Muscle layer of colon (tissue), 2 donors: ENCODE results near the gene MSI2.

ENCODE experiments used
- H3K27ac ChIP-seq: one replicate; pipeline ENCODE4 v1.7.0; 2013; ENCODE audit warnings: low read depth, mild to moderate bottlenecking, low read length, moderate library complexity
- H3K27me3 ChIP-seq, 2 donors: one replicate each; pipeline ENCODE4 v1.7.0; 2013; ENCODE audit warnings: low read length in 2 of 2, mild to moderate bottlenecking in 2 of 2; ENCODE audit not compliant: insufficient read depth in 2 of 2, control insufficient read depth in 1 of 2
- H3K36me3 ChIP-seq: one replicate; pipeline ENCODE4 v1.7.0; 2013; ENCODE audit warnings: mild to moderate bottlenecking, low read length; ENCODE audit not compliant: insufficient read depth
- H3K4me1 ChIP-seq: one replicate; pipeline ENCODE4 v1.7.0; 2013; ENCODE audit warnings: mild to moderate bottlenecking, low read length; ENCODE audit not compliant: insufficient read depth
- H3K4me3 ChIP-seq, 2 donors: one replicate each; pipeline ENCODE4 v1.7.0; 2013; ENCODE audit warnings: low read length in 2 of 2, low read depth in 1 of 2, mild to moderate bottlenecking in 1 of 2, moderate library complexity in 1 of 2
- H3K9ac ChIP-seq: one replicate; pipeline ENCODE4 v1.7.0; 2013; ENCODE audit warnings: low read length
- H3K9me3 ChIP-seq: one replicate; pipeline ENCODE4 v1.7.0; 2013; ENCODE audit warnings: mild to moderate bottlenecking, low read length
- donor health status: abdominal sarcoma.
- donor health status: Adenocarcinoma of cecum.

Gene MSI2

DNA sequence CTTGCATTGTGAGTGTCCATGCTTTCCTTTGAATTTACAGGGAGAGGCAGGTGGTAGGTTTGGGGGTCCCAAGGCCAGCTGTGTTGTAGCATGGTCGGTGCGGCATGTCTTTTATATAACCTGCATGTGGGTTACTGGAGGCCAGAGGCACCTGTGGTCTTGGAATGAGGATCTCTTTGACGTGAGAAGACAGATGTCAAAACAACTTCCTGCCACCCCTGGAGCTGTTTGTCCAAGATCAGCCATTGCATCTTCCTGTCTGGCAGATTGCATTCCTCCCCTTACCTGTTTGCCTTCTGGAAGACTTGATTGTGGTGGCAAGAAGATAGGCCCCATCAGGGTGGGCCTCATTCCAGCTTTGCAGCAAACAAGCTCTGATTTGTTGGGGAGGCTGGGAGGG is 175.1 kb downstream of the MSI2 start:
- no peaks in the 10 kb centered on the region for H3K27me3 ChIP-seq
- H3K36me3 ChIP-seq = no peaks in the 10 kb centered on the region
- H3K9ac ChIP-seq = no peak overlapping the region
- H3K27ac ChIP-seq = no peak overlapping the region
- H3K9me3 ChIP-seq = no peaks in the 10 kb centered on the region
- no peak overlapping the region for H3K4me3 ChIP-seq
- no peaks in the 10 kb centered on the region for H3K4me1 ChIP-seq

DNA sequence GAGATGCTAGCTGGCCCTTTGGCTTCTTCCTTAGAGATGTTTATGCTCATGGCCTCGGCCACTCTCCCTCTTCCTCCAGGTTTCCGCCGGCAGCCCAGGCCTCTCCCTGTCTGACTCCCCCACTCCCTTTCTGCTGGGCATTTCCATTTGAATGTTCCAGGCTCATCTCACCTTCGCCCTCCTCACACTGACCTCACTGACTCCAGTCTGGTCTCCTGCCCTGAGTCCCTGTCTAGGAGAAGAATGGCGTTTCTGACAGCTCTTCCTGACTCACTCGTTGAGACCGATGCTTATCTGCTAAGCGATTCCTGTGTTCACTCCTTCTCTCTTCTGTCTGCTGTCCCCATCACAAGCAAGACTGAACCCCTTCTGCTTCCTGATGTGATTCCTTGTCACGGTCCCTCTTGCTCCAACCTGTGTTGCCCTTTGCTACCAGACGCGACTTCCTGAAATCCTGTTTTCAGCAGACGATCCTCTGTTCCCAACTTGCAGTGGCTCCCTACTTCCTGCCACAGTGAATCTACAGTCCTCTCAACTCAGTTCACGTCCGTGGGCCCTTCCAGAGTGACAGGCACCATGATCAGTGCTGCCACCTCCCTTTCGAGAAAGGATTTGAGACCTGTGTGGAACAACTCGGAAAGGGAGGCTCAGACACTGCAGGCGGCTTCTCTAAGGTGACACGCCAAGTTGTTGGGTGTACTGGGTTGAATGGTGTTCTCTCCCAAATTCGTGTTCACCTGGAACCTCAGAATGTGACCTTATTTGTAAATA is 176.4 kb downstream of the MSI2 start:
- no peaks in the 10 kb centered on the region for H3K27me3 ChIP-seq
- H3K4me1 ChIP-seq = no peaks in the 10 kb centered on the region
- H3K4me3 ChIP-seq = no peak overlapping the region
- no peak overlapping the region for H3K9ac ChIP-seq
- H3K36me3 ChIP-seq = no peaks in the 10 kb centered on the region
- H3K9me3 ChIP-seq = no peaks in the 10 kb centered on the region
- H3K27ac ChIP-seq = no peak overlapping the region

DNA sequence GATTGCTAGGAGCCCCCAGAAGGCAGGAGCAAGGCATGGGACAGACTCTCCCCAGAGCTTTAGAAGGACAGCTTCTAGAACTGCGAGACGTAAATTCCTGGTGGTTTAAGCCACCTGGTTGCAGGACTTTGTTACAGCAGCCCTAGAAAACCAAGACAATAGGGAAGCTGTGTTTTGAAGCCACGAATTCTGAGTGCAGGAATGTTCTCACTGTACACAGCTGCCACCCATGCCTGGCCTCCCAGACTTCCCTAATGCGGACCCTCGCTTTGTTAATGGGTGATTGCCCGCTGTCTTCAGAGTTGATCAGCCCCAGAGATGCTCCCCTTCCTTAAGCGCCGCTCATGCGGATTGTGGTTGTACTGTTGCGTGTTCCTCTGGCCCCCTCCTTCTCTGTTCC is 177.1 kb downstream of the MSI2 start:
- Histone ChIP-seq H3K4me3 (no peak overlapping the region), H3K9ac (no peak overlapping the region), H3K27me3 (no peaks in the 10 kb centered on the region), H3K36me3 (no peaks in the 10 kb centered on the region), H3K4me1 (no peaks in the 10 kb centered on the region), H3K27ac (no peak overlapping the region), H3K9me3 (no peaks in the 10 kb centered on the region)

DNA sequence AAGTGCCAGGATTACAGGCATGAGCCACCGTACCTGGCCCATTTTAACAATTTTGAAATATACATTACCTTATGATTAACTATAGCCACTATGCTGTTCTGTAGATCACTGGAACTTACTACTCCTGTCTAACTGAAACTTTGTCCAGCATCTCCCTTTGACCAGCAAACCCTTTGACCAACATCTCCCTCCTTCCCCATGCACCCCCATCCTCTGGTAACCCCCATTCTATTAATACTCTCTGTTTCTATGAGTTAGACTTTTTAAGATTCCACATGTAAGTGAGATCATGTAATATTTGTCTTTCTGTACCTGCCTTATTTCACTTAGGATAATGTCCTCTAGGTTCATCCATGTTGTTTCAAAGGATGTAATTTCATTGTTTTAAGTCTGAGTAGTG is 178.0 kb downstream of the MSI2 start:
- no peaks in the 10 kb centered on the region for H3K9me3 ChIP-seq
- H3K4me1 ChIP-seq = no peaks in the 10 kb centered on the region

DNA sequence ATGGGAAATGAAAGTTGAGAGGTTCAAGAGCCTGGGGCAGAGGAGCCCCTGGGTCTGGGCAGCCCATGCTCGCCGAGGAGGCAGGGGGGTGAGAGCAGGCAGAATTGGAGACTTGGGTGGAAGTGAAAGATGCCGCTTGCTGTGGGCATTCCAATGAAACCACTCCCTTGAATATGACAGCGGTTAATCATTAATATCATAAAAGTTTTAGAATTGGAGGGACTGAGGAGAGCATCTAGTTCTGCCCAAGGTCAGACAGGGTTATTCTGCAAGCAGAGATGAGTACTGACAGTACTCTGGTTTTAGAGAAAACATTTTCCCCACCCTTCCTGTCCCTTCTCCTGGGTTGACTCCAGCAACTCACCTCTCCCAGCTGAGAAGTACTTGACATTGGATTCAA is 180.2 kb downstream of the MSI2 start:
- no peak overlapping the region for H3K27ac ChIP-seq
- H3K36me3 ChIP-seq = no peaks in the 10 kb centered on the region
- H3K27me3 ChIP-seq = no peaks in the 10 kb centered on the region
- H3K4me3 ChIP-seq = no peak overlapping the region
- no peak overlapping the region for H3K9ac ChIP-seq
- peaks cover 19% of the 10 kb centered on the region for H3K4me1 ChIP-seq
- H3K9me3 ChIP-seq = no peaks in the 10 kb centered on the region

More for the DNA sequence above, 178.0 kb downstream of the MSI2 start:
- Histone ChIP-seq H3K4me3 (no peak overlapping the region), H3K9ac (no peak overlapping the region), H3K27ac (no peak overlapping the region), H3K27me3 (no peaks in the 10 kb centered on the region), H3K36me3 (no peaks in the 10 kb centered on the region)

DNA sequence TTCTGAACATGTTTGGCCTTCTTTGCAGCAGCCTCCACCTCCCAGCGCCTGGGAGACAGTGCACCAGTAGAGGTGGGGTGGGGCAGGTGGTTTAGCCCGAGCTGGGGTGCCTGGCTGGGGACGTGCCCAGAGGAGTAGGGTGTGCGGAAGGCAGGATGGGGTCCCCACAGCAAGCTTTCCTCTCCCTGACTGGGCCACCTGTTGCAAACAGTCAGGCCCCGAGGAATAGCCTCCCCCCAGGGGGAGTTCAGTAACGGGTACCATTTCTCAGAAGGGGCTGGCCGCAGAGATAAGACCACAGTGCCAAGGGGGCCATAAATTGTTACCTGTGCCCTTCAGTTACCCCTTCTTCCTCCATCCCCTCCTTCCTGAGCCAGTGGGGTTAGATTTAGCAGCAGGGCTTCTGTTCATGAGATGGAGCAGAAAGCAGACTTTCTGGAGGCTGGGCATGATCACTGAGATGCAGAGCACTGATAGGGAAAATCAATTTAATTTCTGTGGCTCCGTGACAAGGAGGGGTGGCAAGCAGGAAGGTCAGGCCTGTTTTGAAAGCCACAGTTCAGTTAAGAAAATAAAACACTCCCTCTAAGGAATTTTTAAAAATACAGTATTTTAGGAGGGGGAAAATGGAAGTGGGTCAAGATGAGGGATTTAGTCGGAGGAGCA is 181.9 kb downstream of the MSI2 start:
- Histone ChIP-seq H3K9me3 (no peaks in the 10 kb centered on the region), H3K4me1 (peaks cover 19% of the 10 kb centered on the region), H3K9ac (no peak overlapping the region), H3K36me3 (no peaks in the 10 kb centered on the region), H3K27ac (no peak overlapping the region), H3K27me3 (no peaks in the 10 kb centered on the region), H3K4me3 (no peak overlapping the region)

DNA sequence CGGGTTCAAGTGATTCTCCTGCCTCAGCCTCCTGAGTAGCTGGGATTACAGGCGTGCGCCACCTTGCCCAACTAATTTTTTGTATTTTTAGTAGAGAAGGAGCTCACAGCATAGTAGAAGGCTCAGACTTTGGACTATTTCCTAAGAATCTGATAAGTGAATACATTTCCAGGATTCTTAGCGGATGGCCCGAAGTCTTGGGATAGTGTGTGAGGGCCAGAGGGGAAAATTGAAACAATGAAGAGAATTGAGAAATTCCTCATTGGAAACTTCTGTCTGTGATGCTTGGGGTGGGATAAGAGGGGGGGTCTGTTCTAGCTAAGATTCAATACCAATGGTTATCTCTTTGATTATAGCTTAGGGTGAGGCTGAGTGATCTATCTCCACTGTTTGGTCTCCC is 183.3 kb downstream of the MSI2 start:
- H3K4me1 ChIP-seq = peaks cover 19% of the 10 kb centered on the region
- no peaks in the 10 kb centered on the region for H3K36me3 ChIP-seq
- no peak overlapping the region for H3K27ac ChIP-seq
- no peaks in the 10 kb centered on the region for H3K9me3 ChIP-seq
- H3K27me3 ChIP-seq = no peaks in the 10 kb centered on the region
- H3K9ac ChIP-seq = no peak overlapping the region
- H3K4me3 ChIP-seq = no peak overlapping the region

DNA sequence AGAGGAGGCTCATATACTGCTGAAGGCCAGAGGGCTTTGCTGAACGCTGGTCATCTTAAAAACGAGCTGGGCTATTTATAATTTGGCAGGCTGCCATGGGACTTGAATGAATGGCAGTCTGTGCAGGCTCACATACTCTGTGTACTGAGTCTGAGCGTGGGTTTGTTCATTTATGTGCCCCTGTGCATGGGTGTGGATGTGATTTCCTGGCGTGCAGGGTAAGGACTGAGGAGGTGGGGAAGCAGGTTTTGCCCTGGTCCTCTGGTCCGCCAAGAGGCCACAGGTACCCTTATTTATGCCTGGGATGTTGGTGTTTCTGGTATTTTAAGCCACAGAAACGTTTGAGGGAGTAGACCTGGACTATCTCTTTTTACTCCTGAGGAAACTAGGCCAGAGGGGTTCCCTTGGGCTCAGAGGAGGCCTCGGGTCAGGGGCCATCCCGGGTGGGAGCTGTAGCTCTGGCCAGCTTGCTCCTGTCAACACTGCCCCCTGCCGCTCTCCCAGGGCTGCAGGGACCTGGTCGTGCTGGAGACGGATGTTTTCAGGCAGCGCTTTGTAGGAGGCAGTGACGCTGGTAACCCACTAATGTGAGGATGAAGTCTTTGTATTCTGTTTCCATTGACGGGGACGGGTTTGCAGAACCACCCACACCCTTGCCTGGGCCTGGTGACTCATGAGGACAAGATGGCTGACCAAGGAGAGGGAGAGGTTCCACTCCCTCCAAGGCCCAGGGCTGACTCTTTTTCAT is 184.4 kb downstream of the MSI2 start:
- H3K9ac ChIP-seq = no peak overlapping the region
- peaks cover 19% of the 10 kb centered on the region for H3K4me1 ChIP-seq
- no peaks in the 10 kb centered on the region for H3K27me3 ChIP-seq
- no peaks in the 10 kb centered on the region for H3K36me3 ChIP-seq
- H3K4me3 ChIP-seq = no peak overlapping the region
- no peaks in the 10 kb centered on the region for H3K9me3 ChIP-seq
- H3K27ac ChIP-seq = no peak overlapping the region

DNA sequence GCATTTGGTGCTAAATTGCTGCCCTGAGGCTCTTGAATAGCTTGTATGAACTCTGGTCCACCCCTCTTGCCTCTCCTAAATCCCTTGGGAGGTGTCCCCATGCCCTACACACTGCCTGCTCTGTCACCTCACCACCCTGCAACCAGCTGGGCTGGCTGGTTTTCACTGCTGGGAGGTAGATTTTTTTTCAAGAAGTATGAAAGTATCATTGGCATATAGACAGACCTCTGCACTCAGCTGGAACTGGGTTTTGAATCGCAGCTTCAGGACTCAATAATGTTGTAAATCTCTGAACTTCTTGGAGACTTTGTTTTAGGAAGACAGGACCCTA is 184.9 kb downstream of the MSI2 start:
- no peaks in the 10 kb centered on the region for H3K9me3 ChIP-seq
- no peak overlapping the region for H3K27ac ChIP-seq
- no peaks in the 10 kb centered on the region for H3K27me3 ChIP-seq
- peaks cover 19% of the 10 kb centered on the region for H3K4me1 ChIP-seq
- H3K9ac ChIP-seq = no peak overlapping the region
- no peaks in the 10 kb centered on the region for H3K36me3 ChIP-seq
- no peak overlapping the region for H3K4me3 ChIP-seq

DNA sequence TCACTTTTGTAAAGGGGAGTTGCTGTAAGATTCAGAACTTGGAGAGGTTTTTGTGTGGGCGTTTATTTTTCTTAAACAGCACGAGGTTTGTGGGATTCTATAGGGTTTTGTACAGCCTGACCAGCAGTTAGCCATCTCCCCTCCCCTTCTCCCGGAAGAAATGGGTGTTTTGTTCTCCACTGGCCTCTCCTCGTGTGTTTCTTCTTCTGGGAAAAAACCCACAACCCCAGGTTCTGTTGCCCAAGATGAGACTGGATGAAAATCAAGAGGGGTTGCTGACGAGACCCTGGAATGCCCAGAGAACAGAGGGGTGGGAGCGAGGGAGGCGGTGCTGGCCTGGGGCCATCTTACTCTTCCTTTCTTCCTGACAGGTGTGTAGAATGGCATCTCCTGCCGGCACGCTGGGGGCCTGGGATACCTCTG is 186.1 kb downstream of the MSI2 start:
- Histone ChIP-seq H3K4me3 (no peak overlapping the region), H3K9ac (no peak overlapping the region), H3K9me3 (no peaks in the 10 kb centered on the region), H3K27me3 (no peaks in the 10 kb centered on the region), H3K36me3 (no peaks in the 10 kb centered on the region), H3K4me1 (peaks cover 19% of the 10 kb centered on the region), H3K27ac (no peak overlapping the region)

DNA sequence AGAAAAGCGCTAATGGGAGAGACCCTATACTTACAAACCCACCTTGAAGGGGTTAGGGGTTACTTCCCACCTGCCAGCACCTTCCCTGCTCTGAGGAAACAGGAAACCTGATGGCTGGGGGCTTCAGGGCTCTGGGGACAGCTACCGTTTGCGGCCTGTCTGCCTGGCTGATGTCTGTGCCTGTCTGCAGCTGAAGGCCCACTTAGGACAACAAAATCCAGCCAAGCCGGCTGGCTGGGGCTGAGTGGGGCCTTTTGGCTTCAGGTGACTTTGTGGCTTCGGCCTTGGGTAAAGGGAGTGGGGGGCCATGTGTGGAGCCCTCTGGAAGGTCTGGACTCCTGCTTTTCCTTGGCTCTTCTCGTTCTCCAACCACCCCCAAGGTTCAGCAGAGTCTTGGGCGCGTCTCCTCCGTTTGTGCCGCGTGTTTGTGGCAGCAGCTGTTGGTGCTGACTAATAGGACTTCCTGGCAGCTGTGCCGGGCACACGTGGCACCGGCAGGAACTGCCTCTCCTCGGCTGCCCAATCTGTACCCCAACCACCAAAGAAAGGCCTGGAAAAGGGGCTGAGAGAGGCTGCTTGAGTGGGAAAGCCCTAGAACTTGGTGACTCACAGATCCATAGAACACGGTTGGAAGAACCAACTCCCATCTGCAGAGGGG is 186.7 kb downstream of the MSI2 start:
- H3K36me3 ChIP-seq = no peaks in the 10 kb centered on the region
- H3K9me3 ChIP-seq = no peaks in the 10 kb centered on the region
- H3K4me1 ChIP-seq = peaks cover 19% of the 10 kb centered on the region
- no peak overlapping the region for H3K27ac ChIP-seq
- no peaks in the 10 kb centered on the region for H3K27me3 ChIP-seq
- H3K9ac ChIP-seq = no peak overlapping the region
- H3K4me3 ChIP-seq = no peak overlapping the region
